Suprapubic skin (tissue), 4 donors: ENCODE measurements around the gene AMN.

Experiments
- CTCF ChIP-seq, 2 donors: fragments of 200-600 bp in 1 of 2; fragments of 450-650 bp in 1 of 2; sonication (generic) in 1 of 2; IDR thresholded peaks; one replicate each; pipeline ENCODE4 v1.5.1; 2016 to 2019; ENCODE audit warnings: antibody characterized with exemption in 2 of 2, mild to moderate bottlenecking in 1 of 2, moderate library complexity in 1 of 2
- EP300 ChIP-seq: sonication (generic); formaldehyde crosslinking; IDR thresholded peaks from one replicate; pipeline ENCODE4 v1.6.1; 2017; ENCODE audit warnings: antibody characterized with exemption
- POLR2A ChIP-seq, 2 donors: fragments of 450-650 bp; IDR thresholded peaks; one replicate each; pipeline ENCODE4 v1.6.1; 2017; ENCODE audit warnings: antibody characterized with exemption in 2 of 2, mild to moderate bottlenecking in 2 of 2, moderate library complexity in 2 of 2
- POLR2AphosphoS5 ChIP-seq, 3 donors: sonication (generic); formaldehyde crosslinking; IDR thresholded peaks; one replicate each; pipeline ENCODE4 v1.6.1; 2017; ENCODE audit warnings: antibody characterized with exemption in 3 of 3

GRCh38 chr14:102975662-102976061 is 53.2 kb downstream of the AMN start:
- TF ChIP-seq CTCF (IDR thresholded peaks at IDR 0.05) (no peak), EP300 (no peak), POLR2AphosphoS5 (IDR thresholded peaks at IDR 0.05) (no peak), POLR2A (IDR thresholded peaks at IDR 0.05) (no peak)
